HTERT RPE-1 (cell line): ENCODE results near the gene GRXCR2.
"Not testable (repeated sequence)": the region's sequence is repeated elsewhere in the genome, so short reads cannot be mapped to it uniquely, and the experiment has no call there.

Source experiments
- in situ Hi-C: fragments of 300-500 bp; cut with MboI; formaldehyde crosslinking; loops from 4 replicates; pipeline ENCODE4 v1.14.3; 2020; ENCODE audit warnings: low sequenced_read_pairs

Gene GRXCR2, protein sequence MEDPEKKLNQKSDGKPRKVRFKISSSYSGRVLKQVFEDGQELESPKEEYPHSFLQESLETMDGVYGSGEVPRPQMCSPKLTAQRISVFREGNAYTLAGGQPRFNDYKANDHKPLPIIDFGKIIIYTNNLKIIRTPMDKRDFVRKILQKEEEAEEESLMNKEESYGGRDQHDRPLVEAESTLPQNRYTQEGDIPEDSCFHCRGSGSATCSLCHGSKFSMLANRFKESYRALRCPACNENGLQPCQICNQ

GRCh38 chr5:145872914-145873313 lies at the start of gene GRXCR2:
Gene GRXCR2, minus strand, starts transcription at chr5:145873014. Its CDS starts 46 bp downstream, at chr5:145872968.
- in situ Hi-C loops = no loop called here

GRCh38 chr5:145922059-145922458 lies 49.2 kb upstream of the GRXCR2 start:
- in situ Hi-C loops = no loop called here

DNA sequence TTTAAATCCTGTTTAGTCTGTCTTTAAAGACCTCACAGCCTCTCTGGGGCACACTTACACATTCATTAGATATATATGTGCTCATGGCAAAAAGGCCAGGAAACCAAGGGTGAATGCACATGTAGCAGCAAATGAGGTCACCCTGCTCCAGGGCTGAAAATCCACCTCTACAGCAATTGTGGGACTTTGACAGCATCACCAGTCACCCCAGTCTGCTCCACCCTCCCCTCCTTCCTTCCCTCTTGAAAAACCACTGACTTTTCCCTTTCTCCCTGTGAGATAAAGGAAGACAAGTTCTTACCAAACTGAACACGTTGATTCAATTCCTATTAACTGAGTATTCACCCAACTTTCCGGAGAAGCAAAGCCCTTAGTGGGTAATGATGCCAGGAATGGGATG lies 48.4 kb upstream of the GRXCR2 start:
- in situ Hi-C loops = no loop called here

DNA sequence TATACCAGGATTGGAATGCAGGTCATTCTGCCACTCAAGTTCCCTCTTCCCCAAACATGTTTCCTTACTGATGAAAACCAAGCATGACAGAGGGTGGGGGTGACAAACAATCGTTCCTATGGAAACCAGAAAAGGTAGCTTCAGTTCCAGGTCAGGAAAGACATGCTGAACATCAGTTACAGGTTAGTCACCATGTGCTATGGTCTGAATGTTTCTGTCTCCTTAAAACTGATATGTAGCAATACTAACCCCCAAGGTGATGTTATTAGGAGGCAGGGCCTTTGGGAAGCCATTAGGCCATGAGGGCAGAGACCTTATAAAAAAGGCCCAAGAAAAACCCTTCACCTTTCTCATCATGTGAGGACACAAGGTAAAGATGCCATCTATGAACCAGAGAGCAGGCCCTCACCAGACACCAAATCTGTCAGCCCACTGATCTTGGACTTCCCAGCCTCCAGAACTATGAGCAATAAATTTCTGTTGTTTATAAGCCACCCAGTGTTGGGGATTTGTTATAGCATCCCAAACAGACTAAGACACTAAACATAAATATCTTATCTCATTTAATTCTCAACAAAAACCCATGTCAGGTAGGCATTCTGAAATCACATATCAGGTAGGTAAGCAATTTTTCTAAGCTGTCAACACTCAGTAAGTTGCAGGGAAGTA lies 47.9 kb upstream of the GRXCR2 start:
- in situ Hi-C loops = no loop called here

- in situ Hi-C loops = no loop called here
Observed at GRCh38 chr5:145919413-145919812, 46.6 kb upstream of the GRXCR2 start.

- in situ Hi-C loops = no loop called here
Observed at GRCh38 chr5:145918397-145918796, 45.6 kb upstream of the GRXCR2 start.

DNA sequence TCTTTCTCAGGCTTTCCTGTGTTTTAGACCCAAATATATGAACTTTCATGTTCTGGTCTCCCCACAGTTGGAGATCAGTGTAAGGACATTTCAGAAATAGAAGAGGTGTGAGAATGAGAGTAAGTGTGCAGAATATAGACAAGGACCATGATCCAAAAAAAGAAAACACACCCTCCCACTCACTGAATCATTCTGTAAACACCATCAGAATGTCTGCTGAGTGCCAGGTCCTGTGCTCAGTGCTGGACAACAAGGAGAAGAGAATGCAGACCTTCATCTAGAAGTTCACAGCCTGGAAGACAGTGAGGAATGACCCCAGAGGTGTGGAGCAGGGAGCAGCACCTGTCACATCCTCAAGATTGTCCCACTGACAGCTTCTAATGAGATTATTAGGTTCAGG lies 44.5 kb upstream of the GRXCR2 start:
- in situ Hi-C loops = no loop called here

DNA sequence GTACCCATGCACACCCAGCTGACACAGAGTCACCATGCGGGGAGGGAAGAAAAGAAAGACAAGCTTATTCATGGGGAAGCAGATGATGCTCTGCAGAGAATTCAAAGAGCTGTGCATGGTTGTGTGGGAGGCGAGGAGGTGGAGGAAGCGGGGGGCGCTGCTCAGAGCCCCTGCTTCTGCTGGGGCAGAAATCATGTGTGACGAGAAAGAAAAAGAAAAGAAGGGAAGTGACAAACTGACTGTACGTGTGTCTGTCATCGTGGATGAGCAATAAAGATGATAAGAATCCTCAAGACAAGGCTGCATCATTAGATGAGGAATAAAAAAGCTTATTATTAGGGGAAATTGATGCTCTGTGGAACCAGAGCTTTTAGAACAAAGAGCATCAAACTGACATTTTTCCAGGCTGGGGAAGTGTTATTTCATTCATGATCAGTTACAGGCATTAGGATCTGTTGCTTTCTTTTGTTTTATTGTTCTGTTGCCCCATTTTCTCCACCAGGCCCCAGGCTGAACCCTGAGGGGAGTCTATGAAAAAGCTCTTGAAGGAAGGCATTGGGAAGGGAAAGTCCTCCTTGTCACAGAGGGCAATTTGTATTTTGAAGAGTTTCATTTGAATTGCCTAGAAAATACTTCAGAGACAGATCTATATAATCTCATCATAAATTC lies 43.3 kb upstream of the GRXCR2 start:
- in situ Hi-C loops = no loop called here

GRCh38 chr5:145913701-145914100 lies 40.9 kb upstream of the GRXCR2 start:
- in situ Hi-C loops = no loop called here

DNA sequence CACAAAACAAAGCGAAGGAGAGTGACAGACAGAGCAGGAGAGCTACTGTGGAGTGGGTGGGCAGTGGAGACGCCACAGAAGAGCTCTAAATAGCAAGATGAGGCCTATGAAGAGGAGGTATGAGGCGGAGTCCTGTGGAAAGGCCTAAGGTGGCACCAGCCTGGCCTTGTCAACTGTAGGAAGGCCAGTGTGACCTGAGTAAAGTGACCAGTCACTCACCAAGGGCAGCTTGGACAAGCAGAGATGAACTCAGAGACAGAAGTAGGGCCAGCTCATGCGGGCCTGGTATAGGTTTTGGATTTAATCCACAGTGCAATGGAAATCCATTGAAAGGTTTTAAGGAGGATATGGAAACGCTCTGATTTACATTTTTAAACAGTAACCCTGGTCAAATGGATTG lies 39.8 kb upstream of the GRXCR2 start:
- in situ Hi-C loops = no loop called here

DNA sequence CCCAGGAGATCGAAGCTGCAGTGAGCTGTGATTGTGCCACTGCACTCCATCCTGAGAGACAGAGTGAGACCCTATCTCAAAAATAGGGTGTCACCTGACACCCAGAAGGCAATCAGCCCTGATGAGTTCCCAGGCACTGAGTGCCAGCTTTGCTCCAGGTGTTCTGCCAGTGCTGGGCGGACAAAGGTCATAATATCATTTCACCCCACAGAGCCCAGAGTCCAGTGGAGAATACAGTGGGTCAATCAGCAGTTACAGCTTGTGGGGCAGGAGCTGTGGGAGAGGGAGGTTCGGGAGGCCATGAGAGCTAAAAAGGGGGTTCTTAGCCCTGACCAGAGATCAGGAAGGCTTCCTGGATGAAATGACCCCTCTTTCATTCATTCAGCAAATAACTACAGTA lies 39.2 kb upstream of the GRXCR2 start:
- in situ Hi-C loops = no loop called here

DNA sequence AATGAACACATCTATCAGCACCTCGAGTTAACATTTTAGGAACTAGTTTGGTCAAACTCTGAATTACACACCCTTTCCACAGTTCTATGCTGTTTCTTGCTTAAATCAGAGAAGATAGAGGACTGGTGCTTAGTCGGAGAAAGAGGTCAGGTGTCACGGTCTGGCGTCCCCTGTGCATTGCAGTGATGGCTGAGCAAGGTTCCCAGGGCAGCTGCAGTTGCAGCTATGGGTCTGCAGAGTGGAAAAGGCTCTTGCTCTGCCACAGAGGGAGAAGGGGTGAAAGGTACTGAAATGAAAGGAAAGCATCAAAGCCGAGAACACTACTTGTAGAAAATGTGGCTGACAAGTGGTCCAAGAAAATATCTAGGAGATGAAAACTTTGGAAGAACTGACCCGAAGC lies 38.4 kb upstream of the GRXCR2 start:
- in situ Hi-C loops = no loop called here

DNA sequence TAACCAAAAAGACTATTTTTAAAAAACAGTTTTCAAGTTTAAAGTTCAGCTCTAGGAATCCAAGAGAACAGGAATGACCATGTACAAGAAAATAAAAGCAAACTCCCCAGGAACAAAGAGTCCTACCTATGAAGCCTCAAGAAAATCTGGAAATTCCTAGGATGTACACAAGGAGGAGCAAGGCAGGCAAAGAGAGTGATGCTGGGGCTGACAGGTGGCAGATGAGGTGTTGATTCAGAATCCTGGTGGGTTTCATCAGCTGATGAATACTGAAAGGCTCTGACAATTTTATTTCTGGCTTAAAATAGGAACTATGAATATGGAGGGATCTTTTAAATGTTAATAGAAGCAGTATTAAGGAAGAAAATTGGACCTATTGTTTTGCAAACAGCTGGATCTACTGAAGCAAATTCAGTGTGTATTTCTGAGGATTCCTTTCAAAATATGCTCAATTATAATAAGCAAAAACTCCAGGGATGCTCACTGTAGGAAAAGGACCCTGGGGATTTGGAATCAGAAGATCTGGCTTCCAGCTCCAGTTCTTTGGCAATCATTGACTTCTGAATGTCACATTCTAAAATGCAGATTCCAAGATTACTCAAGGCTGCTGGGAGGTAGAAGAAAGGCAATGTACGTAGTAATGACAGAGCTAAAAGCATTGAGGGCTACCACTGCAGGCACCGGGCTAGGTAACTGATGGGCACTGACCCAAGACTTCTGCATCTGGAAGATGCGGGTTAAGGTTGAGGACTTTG lies 35.6 kb upstream of the GRXCR2 start:
- in situ Hi-C loops = no loop called here

- in situ Hi-C loops = no loop called here
Observed at GRCh38 chr5:145906401-145906800, 33.6 kb upstream of the GRXCR2 start.

- in situ Hi-C loops = no loop called here
Observed at GRCh38 chr5:145904743-145905142, 31.9 kb upstream of the GRXCR2 start.

GRCh38 chr5:145903867-145904266 lies 31.1 kb upstream of the GRXCR2 start:
- in situ Hi-C loops = no loop called here

GRCh38 chr5:145903113-145903512 lies 30.3 kb upstream of the GRXCR2 start:
- in situ Hi-C loops = no loop called here

GRCh38 chr5:145902421-145902820 lies 29.6 kb upstream of the GRXCR2 start:
- in situ Hi-C loops = no loop called here

- in situ Hi-C loops = no loop called here
Observed at GRCh38 chr5:145898171-145898570, 25.4 kb upstream of the GRXCR2 start.

DNA sequence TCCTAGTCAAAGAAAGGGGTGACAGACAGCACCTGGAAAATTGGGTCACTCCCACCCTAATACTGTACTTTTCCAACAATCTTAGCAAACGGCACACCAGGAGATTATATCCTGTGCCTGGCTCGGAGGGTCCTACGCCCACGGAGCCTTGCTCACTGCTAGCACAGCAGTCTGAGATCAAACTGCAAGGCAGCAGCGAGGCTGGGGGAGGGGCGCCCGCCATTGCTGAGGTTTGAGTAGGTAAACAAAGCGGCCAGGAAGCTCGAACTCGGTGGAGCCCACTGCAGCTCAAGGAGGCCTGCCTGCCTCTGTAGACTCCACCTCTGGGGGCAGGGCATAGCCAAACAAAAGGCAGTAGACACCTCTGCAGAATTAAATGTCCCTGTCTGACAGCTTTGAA lies 18.6 kb upstream of the GRXCR2 start:
- in situ Hi-C loops = not testable (repeated sequence)

GRCh38 chr5:145889611-145890010 lies 16.8 kb upstream of the GRXCR2 start:
- in situ Hi-C loops = no loop called here
